Fibroblast of the aortic adventitia (primary cell): ENCODE results near the gene PRDM2. TPM values are rescaled to one million over a fixed set of nuclear protein-coding genes. Genes with fewer than 3 reads are reported as not detected.
"Not testable (repeated sequence)": the region's sequence is repeated elsewhere in the genome, so short reads cannot be mapped to it uniquely, and the experiment has no call there.

ENCODE experiments used
- DNase-seq: peaks from one replicate; pipeline ENCODE4 v3.0.0-alpha.2; 2010; ENCODE audit warnings: low read depth
- H3K4me3 ChIP-seq: 2 replicates; pipeline ENCODE4 v1.5.1; 2011; ENCODE audit warnings: low read depth, mild to moderate bottlenecking, control low read depth, low read length, moderate library complexity
- CTCF ChIP-seq: IDR thresholded peaks from 2 replicates; pipeline ENCODE4 v1.5.1; 2011; ENCODE audit warnings: mild to moderate bottlenecking, low read length, control low read depth, inconsistent platforms; ENCODE audit not compliant: insufficient read depth
- total RNA-seq: library from RNA; depleted of rRNA; stranded (reverse); fragments of >200 nt; gene quantifications from 2 replicates; pipeline ENCODE4 v1.2.3, GENCODE V29; 2012; ENCODE audit warnings: low replicate concordance

PRDM2 gene
- total RNA-seq, 1 donor, result 16.0 TPM

- no peak for TF ChIP-seq CTCF
These were observed 6.1 kb downstream of the PRDM2 start for GRCh38 chr1:13706046-13706445.

GRCh38 chr1:13707164-13707563, 7.2 kb downstream of the PRDM2 start:
- no peak for TF ChIP-seq CTCF
- H3K4me3 ChIP-seq, result no peak overlapping the region
- peak; percentile 18 for DNase-seq

More at GRCh38 chr1:13706046-13706445, 6.1 kb downstream of the PRDM2 start:
- H3K4me3 ChIP-seq, result no peak overlapping the region
- DNase-seq, result no peak

- DNase-seq, result no peak
- TF ChIP-seq CTCF, result no peak
- no peak overlapping the region for H3K4me3 ChIP-seq
These were observed 8.5 kb downstream of the PRDM2 start for GRCh38 chr1:13708380-13708982.

GRCh38 chr1:13710086-13710485, 10.1 kb downstream of the PRDM2 start:
- no peak for DNase-seq
- TF ChIP-seq CTCF, result no peak
- H3K4me3 ChIP-seq, result no peak overlapping the region

GRCh38 chr1:13714851-13715250, 14.9 kb downstream of the PRDM2 start:
- no peak for DNase-seq
- TF ChIP-seq CTCF, result peak; percentile 36
- H3K4me3 ChIP-seq, result no peak overlapping the region

GRCh38 chr1:13715616-13716287, 15.8 kb downstream of the PRDM2 start:
- H3K4me3 ChIP-seq, DNase-seq: not testable (repeated sequence)

- no peak for DNase-seq
- TF ChIP-seq CTCF, result no peak
These were observed 22.9 kb downstream of the PRDM2 start for GRCh38 chr1:13722808-13723360.

More at GRCh38 chr1:13722808-13723360, 22.9 kb downstream of the PRDM2 start:
- H3K4me3 ChIP-seq, result no peak overlapping the region
